HG02610 (cell line): Measurements from ENCODE around the gene CDC42BPB.

ENCODE experiments used
- ATAC-seq: cut with Tn5 transposase; IDR thresholded peaks from one replicate; pipeline ENCODE4 v1.9.1; 2021; ENCODE audit warnings: mild to moderate bottlenecking, moderate library complexity; ENCODE audit not compliant: unreplicated experiment

Gene CDC42BPB

DNA sequence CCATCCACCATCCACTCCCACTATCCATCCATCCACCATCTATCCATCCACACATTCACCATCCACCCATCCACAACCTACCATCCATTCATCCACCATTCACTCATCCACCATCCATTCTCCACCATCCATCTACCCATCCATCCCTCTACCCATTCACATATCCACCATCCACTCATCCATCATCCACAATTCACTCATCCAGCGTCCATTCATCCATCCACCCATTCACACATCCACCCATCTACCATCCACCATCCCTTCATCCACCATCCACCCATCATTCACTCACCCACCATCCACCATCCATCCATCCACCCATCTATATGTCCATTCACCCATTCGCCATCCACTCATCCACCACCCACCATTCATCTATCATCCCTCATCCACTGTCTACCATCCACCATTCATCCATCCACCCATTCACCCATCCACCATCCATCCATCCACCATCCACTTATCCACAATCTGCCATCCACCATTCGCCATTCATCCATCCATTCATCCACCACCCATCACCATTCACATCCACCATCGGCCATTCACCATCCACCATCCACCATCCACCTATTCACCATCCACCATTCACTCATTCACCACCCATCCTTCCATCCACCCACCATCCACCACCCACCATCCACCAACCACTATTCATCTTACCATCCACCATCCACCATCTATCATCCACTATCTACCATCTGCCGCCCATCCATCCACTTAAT, 136.9 kb downstream of the CDC42BPB start:
- ATAC-seq = no peak

DNA sequence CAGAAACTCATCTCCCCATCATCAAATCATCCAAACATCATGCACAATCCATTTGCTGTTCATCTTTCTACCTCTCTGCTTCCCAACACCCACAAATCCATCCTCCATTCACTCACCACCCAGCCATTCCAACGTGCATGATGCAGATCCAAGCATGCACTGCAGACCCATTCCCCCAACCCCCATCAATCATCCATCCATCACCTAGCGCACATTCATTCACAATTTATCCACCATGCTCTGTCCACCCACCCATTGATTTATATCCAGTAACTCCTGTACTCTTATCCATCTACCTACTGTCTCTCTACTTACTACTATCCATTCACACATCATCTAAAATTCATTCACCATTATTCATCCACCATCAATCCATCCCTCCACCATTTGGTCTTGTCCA, 138.9 kb downstream of the CDC42BPB start:
- no peak for ATAC-seq

DNA sequence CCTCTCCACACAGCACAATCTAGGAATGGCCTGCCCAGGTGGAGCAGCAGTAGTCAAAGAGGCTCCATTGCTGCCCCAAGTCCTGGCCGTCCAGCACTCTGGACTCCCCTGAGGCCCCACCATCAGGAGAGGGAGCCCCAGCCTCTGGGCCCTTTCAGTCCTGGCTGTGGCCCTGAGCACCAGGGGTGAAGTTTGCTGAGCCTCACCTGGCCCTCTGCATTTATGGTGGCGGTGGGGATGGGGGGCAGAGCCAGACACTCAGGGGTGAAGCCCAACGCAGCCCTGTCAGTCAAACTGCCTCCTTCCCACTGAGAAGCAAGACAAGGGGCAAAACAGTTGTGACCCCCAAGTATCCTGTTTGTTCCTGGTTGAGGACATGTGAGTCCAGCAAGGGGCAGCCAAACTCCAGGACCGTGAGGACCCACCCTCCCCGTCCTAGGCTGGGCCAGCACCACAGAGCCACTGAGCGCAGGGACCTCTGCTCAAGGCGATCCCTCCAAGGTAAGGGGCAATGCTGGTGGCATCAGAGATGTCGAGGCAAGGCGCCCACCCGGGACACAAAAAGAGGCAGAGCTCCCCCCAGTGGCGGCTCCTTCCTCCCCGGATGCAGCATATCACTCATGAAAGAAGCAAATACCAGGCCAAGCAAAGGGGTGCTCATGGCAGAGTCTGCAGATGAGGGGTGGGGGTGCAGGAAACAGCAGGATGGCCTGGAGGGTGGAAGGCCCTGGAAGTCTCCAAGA, 139.7 kb downstream of the CDC42BPB start:
- ATAC-seq = no peak

DNA sequence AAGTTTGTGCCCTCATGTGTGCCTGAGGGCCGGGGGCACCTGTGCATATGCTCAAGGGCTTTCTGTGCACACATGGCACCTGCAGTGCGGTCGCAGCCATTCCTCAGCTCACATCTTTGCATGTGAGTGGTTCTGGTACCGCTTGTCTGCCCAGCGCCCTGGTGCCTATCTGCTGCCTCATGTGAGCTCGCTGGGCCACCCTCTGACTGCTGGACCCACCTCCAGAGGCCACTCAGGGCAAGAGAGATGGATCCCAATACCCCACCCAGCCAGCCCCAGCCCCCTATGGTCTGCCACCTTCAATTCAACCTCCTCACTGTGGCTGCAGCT, 140.3 kb downstream of the CDC42BPB start:
- no peak for ATAC-seq

DNA sequence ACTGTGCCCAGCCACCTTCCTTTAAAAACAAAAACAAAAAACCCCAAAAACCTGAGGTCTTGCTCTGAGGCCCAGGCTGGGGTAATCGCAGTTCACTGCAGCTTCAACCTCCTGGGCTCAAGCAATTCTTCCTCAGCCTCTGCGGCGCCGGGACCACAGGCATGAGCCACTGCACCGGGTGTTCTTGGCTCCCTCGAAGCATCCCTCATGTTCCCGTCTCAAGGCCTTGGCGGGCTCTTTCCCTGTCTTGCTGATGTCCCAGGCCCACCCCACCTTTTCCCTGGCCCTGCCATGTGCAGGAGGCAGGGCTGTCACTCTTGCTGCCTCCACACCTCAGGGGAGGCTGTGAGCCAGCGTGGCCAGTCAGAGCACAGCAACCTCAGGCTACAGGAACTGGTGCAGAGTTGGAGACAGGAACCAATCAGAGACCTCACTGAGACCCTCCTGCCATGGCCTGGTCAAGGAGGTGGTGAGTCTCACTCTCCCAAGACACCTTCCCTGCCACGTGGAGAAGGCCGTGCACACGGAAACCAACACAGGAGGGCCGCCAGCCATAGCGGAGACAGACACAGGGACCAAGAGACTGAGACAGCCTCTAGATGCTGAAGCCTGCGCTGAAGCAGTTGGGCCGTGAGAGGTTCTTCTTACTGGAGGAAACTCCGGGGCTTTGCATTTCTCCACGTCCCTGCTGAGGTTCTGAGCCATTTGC, 140.8 kb downstream of the CDC42BPB start:
- no peak for ATAC-seq

DNA sequence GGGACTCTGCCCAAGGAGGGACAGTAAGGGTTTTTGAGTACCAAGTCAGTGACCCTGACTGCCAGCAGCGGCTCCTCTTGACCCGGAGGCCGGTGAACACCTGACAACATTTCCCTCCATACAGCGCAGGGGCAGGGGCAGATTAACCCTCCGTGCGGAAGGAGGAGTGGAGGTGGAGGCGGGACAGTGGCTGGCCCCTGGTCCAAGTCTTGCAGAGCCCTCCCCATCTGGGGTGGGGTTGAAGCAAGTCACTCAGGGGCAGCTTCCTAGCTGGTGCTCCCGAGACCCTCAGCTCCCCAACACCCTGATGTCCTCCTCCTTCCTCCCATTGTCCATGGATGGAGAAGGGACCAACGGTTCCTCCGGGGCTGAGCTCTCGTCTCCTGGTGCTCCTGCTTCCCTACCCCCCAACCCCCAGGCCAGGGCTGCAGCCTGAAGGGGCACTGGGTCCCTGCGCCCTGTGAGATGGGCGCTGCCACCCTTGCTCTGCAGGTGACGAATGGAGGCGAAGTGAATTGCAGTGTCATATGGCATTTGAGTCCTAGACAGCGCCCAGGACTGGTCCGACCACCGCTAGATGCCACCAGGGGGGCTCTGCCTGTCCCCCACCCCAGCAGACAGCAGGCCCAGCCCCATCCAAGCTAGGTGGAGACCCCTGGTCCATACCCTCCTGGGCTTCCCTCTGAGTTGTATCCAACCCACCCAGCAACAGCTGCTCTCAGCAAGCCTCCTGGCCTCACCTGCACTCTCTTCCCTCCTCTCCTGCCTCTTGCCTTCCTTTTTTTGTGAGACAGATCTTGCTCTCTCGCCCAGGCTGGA, 141.8 kb downstream of the CDC42BPB start:
- ATAC-seq = no peak

DNA sequence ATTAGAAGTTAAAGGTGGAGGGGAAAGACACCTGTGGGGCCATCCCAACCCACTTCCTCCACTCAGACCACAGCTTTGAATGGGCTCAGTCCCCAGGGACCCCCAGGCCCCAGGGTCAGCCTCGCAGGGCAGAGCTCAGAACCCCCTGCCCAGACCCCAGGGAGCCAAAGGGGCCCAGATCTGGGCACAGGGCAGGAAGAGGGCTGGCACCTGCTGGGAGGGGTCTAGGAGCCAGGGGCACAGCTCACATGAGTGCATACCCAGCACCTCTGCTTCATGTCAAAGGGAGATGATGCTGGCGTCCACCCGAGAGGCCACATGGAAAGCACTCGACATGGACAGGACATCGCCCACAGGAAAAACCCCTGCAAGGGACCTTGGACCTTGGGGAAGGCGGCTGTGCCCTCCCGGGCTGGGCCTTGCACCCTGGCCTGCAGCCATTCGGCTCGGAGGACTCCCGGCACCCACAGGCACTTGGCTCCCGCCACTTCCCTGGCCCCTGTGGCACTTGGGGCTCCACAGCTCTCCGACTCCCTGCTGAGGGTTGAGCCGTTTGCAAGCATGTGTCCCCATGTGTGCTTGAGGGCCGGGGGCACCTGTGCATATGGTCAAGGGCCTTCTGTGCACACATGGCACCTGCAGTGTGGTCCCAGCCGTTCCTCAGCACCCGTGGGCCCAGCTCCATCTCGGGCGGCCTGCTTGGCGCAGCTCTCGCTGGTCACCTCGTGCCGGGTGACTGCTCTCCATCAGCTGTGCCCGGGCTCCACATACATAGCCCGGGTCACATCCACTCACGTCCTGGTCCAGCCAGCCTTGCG, 142.7 kb downstream of the CDC42BPB start:
- ATAC-seq = no peak

DNA sequence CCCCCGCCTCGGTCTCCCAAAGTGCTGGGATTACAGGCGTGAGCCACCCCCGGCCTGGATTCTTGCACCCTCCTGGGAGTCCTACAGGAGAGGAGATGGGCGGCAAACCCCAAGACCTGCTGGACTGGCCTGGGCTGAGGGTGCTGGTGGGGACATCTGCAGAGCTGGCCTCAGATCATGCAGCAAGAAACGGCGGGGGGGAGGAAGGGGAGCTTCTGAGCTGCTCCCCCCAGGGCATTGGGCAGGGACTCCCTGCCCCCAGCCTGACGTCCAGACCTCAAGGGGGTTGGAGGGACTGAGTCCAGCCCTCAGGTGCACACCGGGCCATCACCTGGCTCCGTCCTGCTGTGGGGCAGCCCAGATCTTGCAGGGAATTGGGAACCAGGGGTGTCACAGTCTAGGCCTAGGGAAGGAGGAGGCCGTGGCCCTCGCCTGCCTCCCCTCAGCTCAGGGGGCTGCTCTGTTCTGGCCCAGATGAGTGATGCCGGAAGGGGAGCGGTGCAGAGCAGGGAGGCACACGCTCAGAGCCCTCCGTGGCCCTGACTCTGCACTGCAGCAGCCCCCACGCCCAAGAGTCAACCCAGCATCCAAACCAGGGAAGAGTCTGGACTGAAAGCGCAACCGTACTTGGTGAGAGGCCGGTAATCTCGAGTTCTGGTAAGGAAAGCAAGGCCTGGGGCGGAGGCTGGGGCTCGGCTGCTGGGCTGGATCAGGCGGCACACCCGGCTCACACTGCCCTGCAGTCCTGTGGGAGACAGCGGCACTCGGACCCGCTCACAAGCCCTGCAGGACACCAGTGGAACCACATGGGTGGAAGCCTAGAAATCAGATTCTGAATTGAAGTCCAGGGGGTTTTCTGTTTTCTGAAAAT, 143.8 kb downstream of the CDC42BPB start:
- ATAC-seq = no peak

DNA sequence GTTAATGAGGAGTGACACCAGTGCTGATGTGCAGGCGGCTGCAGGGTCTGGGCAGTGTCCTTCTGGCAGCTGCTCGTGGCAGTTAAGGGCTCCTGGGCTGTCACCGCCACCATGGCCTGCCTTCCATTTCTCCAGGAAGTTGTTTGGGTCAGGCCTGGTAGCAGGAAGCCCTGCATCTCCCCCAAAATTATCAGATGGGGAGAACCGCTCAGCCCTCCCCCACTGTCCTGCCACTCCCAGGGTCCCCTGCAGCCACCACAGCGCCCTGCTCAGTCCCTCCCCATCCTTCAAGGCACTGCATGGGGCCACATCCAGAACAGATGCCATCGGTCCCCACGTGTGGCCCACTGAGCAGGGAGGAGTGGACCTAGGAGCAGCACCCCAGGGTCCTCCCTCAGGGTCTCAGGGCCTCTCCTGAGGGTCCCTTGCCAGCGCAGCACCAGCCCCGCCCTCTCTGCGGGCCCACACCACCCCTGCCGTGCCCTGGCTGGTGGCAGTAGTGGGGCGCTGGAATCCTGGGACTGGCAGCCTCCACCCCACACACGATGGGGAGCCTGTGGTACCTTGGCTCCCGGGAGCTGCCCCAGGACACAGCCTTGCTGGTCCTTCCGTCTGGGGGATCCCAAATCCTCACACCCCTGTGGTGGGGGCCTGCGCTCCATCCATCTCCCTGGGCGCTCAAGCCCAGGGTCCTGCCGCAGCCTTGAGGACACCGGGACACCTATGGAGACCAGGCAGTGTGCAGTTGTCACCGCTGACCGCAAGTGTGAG, 145.2 kb downstream of the CDC42BPB start:
- ATAC-seq = no peak

DNA sequence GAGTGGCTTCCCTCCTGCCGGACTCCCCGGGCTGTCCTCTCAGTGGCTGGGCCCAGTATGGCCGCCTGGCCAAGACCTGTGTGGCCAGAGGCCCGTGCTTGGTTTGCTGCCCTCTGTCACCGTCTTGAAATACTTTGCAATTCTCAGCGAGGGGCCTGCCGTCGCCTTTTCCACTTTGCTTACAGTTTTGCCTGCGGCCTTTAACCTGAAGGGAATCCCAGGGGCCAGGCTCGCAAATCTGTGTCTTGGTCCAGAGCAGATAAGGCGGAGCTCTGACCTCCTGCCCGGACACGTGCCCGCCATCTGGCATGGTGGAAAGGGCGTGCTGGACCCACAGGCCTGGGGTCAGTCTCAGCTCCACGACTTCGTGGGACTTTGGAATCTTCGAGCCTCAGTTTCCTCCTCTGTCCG, 145.8 kb downstream of the CDC42BPB start:
- no peak for ATAC-seq

DNA sequence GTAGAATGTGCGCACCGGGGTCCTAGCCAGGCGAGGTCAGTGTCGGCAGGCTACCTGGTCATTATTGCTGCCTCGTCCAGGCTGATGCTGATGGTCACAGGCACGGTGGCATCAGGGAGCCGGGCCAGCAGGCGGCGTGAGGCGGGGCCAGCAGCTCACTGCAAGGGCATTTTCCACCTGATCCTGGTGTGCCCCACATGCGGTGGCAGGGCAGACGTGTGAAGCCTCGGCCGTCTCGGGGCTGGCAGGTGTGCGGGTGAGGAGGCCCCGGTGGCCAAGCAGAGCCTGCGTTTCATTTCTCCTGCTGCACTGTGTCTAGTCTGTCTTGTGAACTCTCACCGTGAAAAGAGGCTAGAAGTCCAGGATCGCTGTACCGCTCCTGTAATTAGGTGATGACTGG, 146.9 kb downstream of the CDC42BPB start:
- ATAC-seq = no peak

DNA sequence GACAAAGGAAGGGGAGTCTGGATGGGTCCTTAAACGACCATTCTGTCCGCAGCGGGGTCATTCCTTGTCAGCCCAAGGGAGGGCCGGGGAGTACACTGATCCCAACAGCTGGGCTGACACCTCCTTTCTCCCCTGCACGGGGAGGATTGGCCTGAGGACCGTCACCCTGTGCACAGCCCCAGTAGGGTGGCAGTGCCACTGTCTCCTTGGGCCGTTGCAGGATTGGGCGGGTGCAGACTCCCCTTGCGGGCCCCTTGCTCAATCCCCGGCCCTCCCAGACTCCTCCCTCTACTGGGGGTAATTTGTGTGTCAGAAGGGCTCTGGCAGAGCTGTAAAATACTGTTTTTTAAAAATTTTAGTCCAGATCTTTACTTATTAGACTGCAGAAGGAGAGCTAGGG, 147.4 kb downstream of the CDC42BPB start:
- no peak for ATAC-seq

DNA sequence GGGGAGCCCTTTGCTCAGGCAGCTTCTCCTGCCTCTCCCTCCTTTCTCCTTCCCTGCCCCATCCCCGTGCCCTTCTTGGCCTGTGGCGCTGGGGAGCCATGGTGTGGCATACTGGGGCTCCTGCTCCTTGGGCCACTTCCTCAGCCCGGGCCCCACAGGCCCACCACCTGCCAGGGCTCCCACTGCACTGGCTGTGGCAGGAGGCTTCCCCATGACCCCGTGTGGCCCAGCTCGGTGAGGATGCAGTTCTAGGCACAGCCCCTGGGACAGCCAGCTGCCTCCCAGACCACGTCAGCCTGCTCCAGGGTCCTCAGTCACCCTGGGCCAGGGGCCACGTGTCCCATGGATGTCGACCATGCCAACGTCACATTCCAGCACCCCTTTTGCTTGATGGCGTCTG, 147.9 kb downstream of the CDC42BPB start:
- no peak for ATAC-seq

DNA sequence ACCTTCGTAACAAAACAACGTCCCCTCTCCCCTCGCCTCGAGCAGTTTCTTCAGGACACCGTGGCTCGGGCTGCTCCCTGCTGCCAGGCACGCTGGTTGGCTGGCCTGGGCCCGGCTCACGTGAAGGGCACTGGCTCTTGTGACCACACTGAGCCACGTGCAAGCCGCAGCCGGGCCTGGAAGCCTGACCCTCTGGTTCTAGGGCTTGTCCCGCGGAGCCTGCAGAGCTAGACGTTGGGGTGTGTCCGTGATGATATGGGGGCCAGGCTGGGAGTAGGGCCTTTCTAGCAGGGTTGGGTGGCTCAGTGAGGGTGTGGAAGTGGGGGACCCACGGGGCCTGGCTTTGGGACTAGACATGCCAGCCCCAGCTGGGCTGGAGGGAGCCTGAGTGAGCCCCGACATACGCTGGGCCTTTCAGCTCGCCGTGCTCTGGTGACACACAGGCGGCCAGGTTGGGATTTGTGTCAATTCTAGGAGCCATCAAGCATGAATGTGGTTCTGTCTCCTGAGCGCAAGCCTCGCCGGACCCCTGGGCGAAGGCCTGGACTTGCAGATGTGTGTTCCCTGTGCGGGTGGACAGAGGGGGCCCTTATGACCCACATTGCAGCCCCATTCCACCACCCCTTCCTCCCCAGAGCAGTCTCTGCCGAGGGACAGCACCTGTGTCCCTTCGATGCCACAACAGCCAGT, 148.4 kb downstream of the CDC42BPB start:
- ATAC-seq = no peak

DNA sequence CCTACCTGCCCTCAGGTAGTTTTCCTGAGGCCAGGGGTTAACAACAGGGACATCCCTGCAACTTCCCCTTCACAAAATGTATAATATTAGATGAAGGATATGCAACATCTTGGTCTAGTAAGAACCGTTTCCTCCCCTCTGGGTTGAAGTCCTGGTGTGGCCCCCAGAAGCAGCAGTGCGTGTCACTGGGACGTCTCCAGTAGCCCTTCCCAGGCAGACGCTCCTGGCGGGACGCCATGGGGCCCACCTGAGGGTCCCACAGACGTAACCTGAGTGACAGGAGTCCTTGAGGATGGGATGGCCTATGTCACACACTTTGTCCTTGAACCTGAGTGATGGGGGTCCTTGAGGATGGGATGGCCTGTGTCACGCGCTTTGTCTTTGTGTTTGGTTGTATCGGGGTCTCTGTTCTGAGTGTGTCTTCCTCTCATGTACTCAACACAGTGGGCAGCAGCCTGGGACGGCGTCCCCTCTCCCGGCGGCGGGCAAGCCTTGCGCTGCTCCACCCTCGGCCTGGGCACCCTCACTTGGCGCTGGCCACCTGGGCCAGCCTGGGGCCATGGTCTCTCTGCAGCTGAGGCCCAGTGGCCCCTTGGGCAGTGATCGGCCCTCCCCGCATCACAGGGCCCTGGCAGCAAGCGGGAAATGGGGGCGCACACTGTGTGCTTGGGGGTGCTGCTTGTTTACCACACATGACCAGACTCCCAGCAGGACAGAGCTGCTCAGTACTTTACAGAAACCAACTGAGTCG, 149.2 kb downstream of the CDC42BPB start:
- ATAC-seq = no peak

DNA sequence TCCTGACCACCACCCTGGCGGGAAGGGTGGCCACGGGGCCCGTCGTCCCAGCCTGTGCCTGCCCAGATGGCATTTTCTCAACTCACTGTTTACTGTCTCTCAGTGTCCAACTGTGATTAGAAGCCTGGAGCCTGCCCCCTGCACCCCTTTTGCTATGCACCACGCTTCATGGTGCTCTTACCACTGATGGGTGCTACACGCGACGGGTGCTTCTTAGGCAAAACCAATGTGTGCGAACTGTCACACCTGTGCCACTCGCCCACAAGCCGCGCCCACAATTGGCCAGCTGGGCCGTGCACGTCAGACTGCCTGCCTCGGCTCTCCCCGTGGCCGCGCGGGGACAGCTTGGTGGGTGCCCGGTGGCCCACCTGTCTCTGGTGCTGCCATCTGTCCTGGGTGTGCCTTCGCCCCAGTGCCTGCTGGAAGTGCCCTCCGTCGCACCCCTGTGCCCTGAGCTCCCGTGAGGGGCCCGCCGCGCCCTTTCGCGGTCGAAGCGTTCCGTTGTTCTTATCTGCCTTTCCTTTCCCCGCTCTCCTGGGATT, 150.0 kb downstream of the CDC42BPB start:
- no peak for ATAC-seq
